Stimulated activated CD4-positive, alpha-beta T cell treated with anti-CD3 and anti-CD28 coated beads, Interleukin-15, amount 100 ng/mL, for 1 hour (primary cell): ENCODE results near the gene LILRB4.
"Not testable (repeated sequence)": the region's sequence is repeated elsewhere in the genome, so short reads cannot be mapped to it uniquely, and the experiment has no call there.

ENCODE experiments used
- DNase-seq, 2 donors: peaks; one replicate each; pipeline ENCODE4 v3.0.0-alpha.2; 2020; ENCODE audit warnings: low read depth in 1 of 2, low spot score in 1 of 2

Gene LILRB4

GRCh38 chr19:54648129-54648528 lies 14.7 kb upstream of the LILRB4 start:
- DNase-seq = no peak

- DNase-seq = no peak
These were observed 12.6 kb upstream of the LILRB4 start for GRCh38 chr19:54650108-54650655.

- DNase-seq = no peak
These were observed 9.5 kb upstream of the LILRB4 start for GRCh38 chr19:54653181-54653809.

DNA sequence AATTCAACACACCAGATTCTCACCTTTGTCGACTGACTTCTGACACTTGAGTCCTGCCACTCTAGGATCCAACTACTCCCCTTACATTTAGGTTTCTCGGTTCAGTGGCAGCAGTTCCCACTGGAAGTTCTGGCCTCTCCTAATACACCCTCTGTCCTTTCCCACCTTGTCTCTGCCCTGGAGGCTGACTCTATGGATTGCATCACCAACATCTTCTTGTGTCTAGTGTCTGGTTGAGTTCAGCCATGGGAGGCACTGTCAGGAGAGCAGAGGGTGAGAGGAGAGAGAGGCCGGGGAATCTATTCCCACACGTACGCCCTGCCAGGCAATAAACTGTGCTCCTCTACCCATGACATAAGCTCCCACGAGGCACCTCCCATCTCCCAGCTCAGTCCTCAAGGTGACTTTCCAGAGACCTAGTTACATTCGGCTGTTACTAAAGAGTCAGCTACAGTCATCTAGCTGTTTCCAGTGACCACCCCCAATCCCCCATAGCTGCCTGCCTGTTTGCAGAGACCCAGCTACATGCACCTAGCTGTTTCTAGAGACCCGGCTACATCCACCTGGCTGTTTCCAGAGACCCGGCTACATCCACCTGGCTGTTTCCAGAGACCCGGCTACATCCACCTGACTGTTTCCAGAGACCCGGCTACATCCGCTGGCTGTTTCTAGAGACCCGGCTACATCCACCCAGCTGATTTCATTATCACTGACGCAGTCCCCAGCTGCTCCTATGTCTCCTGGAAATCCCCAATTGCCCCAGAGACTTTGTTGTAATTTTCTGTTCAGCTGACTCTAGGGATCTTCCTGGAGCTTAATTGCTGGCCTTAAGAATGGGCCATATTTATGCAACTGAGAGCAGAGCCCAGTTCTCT lies 8.1 kb upstream of the LILRB4 start:
- no peak for DNase-seq

- no peak for DNase-seq
These were observed 3.5 kb upstream of the LILRB4 start for GRCh38 chr19:54659300-54659699.

DNA sequence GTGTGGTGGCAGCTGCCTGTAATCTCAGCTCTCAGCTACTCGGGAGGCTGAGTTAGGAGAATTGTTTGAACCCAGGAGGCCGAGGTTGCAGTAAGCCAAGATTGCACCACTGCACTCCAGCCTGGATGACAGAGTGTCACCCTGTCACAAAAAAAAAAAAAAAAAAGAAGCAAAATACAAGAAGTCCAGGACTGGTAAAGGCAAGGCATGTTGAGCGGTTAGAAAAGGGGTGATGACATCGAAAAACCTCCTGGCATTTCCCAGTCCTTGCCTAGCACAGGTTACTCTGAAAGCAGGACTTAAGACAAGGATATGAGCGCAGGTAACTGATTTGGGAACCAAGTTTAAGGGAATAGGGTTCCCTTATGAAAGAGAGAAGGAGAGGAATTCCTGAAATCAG lies 2.5 kb upstream of the LILRB4 start:
- no peak for DNase-seq

GRCh38 chr19:54660964-54661363 lies 1.8 kb upstream of the LILRB4 start:
- DNase-seq = no peak

- no peak for DNase-seq
These were observed 821 bp upstream of the LILRB4 start for GRCh38 chr19:54661846-54662481.

- DNase-seq = no peak
These were observed 2.7 kb downstream of the LILRB4 start for GRCh38 chr19:54665530-54665929.

GRCh38 chr19:54667217-54667616 lies 4.4 kb downstream of the LILRB4 start:
- DNase-seq = no peak

- no peak for DNase-seq
These were observed 5.6 kb downstream of the LILRB4 start for GRCh38 chr19:54668353-54668752.

DNA sequence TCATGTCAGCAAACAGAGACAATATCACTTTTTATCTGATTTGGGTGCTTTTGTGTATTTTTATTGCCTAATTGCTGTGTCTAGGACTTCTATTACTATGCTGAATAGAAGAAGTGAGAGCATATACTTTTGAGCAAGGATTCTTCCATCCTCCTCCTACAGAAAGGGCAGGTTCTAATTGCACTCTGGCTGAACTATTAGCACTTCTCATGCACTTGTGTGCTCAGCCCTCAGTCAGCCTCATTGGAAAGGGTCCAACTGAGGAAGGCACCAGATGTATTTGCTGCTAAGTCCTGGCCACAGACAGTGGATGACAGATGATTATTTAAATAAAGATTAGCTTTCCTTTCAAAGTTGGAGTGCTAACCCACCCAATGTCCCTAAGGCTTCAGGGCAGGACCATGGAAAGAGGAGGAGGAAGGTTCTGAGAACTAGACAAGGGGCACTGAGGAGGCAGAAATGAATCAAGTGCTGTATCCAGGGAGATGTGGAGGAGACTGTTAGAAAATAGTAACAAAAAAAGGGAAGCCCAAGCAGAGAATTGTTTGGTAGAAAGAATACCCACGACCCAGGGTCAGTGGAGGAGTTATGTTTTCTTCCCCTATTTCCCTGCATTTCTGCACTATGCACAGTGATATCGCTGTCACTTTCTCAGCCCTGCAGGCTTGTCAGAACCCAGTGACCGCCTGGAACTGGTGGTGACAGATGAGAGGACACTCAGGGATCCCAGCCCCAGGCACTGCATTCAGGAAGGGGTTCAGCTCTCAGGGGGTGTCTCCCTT lies 8.0 kb downstream of the LILRB4 start:
- no peak for DNase-seq

DNA sequence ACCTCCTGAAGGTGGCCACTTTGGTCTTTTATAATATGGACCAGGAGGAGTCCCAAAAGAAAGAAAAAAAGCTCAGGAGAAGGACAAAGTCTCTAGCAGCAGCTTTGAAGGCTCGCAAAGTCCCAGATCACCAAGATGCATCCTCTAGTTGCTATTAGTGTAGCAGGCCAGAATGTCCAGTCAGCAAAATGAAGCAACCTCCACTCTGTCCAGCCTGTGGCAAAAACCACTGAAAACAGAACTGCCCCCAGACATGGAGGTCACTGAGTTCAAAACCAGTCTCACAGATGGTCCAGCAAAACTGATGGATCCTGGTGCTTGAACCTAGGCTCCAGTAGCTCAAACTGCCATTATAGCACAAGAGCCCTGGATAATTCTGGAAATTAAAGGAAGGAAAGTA lies 10.4 kb downstream of the LILRB4 start:
- DNase-seq = no peak

GRCh38 chr19:54674021-54674617 lies 11.3 kb downstream of the LILRB4 start:
- DNase-seq = no peak

- not testable (repeated sequence) for DNase-seq
These were observed 13.5 kb downstream of the LILRB4 start for GRCh38 chr19:54676210-54676834.

DNA sequence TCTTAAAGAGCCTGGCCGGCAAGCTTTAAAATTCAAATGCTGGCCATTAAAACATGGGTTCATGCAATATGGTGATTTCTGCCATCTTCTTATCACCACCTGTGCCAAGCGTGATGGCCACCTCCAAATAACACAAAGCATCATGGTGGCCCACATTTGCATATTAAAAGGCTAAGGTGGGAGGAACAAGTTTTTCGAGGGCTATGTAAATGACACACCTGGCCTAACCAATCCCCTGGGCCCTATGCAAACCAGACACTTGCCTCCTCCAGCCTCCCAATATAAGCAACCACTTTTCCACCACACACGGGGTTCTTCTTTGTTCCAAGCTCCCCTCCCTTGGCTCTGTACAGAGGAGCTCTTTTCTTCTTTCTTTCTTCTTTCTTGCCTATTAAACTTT lies 14.4 kb downstream of the LILRB4 start:
- DNase-seq = no peak

GRCh38 chr19:54681596-54681995 lies 18.8 kb downstream of the LILRB4 start:
- DNase-seq = not testable (repeated sequence)

DNA sequence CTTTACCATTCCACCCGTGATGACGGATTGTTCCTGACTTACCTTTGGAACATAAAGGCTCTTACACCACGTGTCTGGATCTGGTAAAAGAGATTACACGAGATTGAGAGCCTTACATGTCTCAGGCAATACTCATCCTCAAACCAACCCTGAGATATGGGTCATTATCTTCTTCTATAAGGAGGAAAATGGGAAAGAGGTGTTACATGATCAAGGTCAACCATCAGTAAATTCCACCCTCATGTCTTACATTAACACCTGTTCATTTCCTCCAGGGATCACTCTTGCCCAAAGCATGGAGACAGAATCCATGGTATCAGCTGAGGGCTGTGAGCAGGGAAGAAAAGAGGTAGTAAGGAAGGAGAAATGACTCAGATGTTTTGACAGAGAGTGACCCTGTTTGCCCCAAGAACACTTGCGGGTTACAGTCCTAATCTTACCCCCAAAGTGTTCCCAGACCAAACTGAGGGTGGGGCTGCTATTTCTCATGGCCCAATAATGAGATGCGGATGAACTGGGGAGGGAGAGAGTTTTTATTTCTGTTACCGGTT lies 19.6 kb downstream of the LILRB4 start:
- DNase-seq = no peak

DNA sequence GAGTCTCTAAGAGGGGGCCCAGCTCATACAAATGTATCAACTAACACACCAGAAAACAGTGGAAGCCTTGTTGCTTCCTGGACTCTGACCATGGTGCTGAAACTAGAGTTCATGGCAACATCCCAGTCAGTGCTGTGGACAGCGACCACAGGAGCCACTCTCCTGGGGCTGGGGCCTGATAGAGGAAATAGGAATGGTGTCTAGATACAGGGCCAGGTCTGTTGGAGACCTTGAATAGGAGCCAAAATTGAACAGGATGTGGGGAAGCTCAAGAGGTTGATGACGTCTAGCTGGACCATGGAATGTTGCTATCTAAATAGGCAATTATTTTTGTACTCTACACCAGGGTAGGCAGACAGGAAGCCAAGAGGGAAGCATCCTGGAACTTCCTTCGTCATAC lies 21.7 kb downstream of the LILRB4 start:
- no peak for DNase-seq
